ENCODE results near the gene PPP1R3E. TPM values are rescaled to one million over a fixed set of nuclear protein-coding genes. Genes with fewer than 3 reads are reported as not detected.

The PPP1R3E gene
- total and polyA plus RNA-seq, 2 of the 13 experiments (the other 11 are each of a cell fraction or from before 2014, with no cell fraction given) = 16.5 to 26.5 TPM

DNA sequence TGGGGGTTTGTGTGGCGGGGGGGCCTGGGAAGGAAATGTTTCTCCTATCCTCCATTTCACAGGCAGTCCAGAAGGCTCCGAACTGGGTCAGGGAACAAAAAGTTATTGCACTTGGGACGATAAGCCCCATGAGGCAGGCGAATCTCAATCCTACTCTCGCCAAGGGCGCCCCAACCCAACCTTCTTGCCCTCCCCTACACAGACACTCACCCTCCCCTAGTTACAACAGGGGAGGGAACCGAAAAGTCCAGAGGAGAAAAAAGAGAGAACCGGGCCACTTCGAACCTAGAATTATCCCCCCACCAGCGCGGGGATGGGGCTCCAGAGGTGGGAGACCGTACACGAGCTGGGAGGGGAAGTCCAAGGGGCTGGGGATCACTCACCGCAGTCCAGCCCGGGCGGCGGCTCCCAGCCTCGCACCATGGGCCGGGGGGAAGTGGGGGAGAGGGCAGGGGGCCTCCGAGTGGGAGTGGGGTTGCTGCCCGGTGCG is 17.1 kb downstream of the PPP1R3E start (continued):
- TF ChIP-seq CREB3 (CRISPR knock-in tag; IDR thresholded peaks at IDR 0.05) = no peak
- no peak for TF ChIP-seq NFYB (CRISPR knock-in tag; IDR thresholded peaks at IDR 0.05)
- TF ChIP-seq ZNF546 (CRISPR knock-in tag; conservative IDR thresholded peaks at IDR 0.05) = no peak
- no peak for TF ChIP-seq ZFP36L2 (CRISPR knock-in tag; IDR thresholded peaks at IDR 0.05)
- no peak for TF ChIP-seq JUN (CRISPR knock-in tag; IDR thresholded peaks at IDR 0.05)
- TF ChIP-seq ZNF431 (CRISPR knock-in tag; IDR thresholded peaks at IDR 0.05; ENCODE audit: borderline replicate concordance, low read depth) = 0 out of 2 replicates have a peak, but pooled peaks have one; percentile 6
- TF ChIP-seq HNF1B (CRISPR knock-in tag; IDR thresholded peaks at IDR 0.05) = peak; percentile 33; the same call in 1 of the 2 replicates
- peak; percentile 25; the same call in 1 of the 2 replicates for TF ChIP-seq ZNF414 (CRISPR knock-in tag; IDR thresholded peaks at IDR 0.05)
- no peak; the same call in 1 of the 2 replicates for TF ChIP-seq ZNF564 (CRISPR knock-in tag; IDR thresholded peaks at IDR 0.05)
- no peak for TF ChIP-seq ZNF207 (IDR thresholded peaks at IDR 0.05; ENCODE audit: borderline replicate concordance)
- TF ChIP-seq, protein P1, sequence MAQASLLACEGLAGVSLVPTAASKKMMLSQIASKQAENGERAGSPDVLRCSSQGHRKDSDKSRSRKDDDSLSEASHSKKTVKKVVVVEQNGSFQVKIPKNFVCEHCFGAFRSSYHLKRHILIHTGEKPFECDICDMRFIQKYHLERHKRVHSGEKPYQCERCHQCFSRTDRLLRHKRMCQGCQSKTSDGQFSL (CRISPR knock-in tag; IDR thresholded peaks at IDR 0.05) = no peak
- peak; percentile 16; the same call in 1 of the 2 replicates for TF ChIP-seq ZNF607 (CRISPR knock-in tag; IDR thresholded peaks at IDR 0.05; ENCODE audit: borderline replicate concordance)
- TF ChIP-seq ETS1 (CRISPR knock-in tag; IDR thresholded peaks at IDR 0.05) = 0 out of 2 replicates have a peak, but pooled peaks have one; percentile 29
- TF ChIP-seq, protein P2, sequence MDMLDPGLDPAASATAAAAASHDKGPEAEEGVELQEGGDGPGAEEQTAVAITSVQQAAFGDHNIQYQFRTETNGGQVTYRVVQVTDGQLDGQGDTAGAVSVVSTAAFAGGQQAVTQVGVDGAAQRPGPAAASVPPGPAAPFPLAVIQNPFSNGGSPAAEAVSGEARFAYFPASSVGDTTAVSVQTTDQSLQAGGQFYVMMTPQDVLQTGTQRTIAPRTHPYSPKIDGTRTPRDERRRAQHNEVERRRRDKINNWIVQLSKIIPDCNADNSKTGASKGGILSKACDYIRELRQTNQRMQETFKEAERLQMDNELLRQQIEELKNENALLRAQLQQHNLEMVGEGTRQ (IDR thresholded peaks at IDR 0.05; ENCODE audit: low read depth, low read length) = no peak
- TF ChIP-seq, protein P2 (CRISPR knock-in tag; IDR thresholded peaks at IDR 0.05; ENCODE audit: borderline replicate concordance) = 0 out of 2 replicates have a peak, but pooled peaks have one; percentile 0
- TF ChIP-seq ZNF776 (CRISPR knock-in tag; IDR thresholded peaks at IDR 0.05) = peak; percentile 0; the same call in 1 of the 2 replicates
- TF ChIP-seq SMYD3 (CRISPR knock-in tag; IDR thresholded peaks at IDR 0.05) = peak; percentile 88; the same call in 1 of the 2 replicates
- no peak for TF ChIP-seq ZNF556 (CRISPR knock-in tag; IDR thresholded peaks at IDR 0.05; ENCODE audit: borderline replicate concordance)
- no peak for TF ChIP-seq MIER2 (CRISPR knock-in tag; IDR thresholded peaks at IDR 0.05)
- TF ChIP-seq ZNF691 (CRISPR knock-in tag; IDR thresholded peaks at IDR 0.05; ENCODE audit: borderline replicate concordance, low read depth) = no peak
- TF ChIP-seq ZNF263 (CRISPR knock-in tag; IDR thresholded peaks at IDR 0.05) = 0 out of 2 replicates have a peak, but pooled peaks have one; percentile 53
- TF ChIP-seq ZNF138 (CRISPR knock-in tag; IDR thresholded peaks at IDR 0.05; ENCODE audit: low read depth) = 0 out of 2 replicates have a peak, but pooled peaks have one; percentile 37
